Astrocyte of the hippocampus (primary cell): ENCODE measurements around the gene NR2F6.
A peak's percentile ranks its signal among the peaks of the same experiment; 100 is the strongest.
"Not testable (repeated sequence)": the region's sequence is repeated elsewhere in the genome, so short reads cannot be mapped to it uniquely, and the experiment has no call there.

Experiments
- DNase-seq: peaks from one replicate; pipeline ENCODE4 v3.0.0; 2011; ENCODE audit warnings: low read depth, low spot score

NR2F6 gene

GRCh38 chr19:17211547-17212446 is 33.9 kb downstream of the NR2F6 start:
- no peak for DNase-seq

- no peak for DNase-seq
Observed at GRCh38 chr19:17210296-17210695, 35.4 kb downstream of the NR2F6 start.

GRCh38 chr19:17209126-17210036 is 36.3 kb downstream of the NR2F6 start:
- peak; percentile 42 for DNase-seq

- DNase-seq: no peak
Observed at GRCh38 chr19:17206736-17207581, 38.8 kb downstream of the NR2F6 start.

- peak; percentile 70 for DNase-seq
Observed at GRCh38 chr19:17205237-17206140, 40.2 kb downstream of the NR2F6 start.

- no peak for DNase-seq
Observed at GRCh38 chr19:17202713-17203112, 43.0 kb downstream of the NR2F6 start.

GRCh38 chr19:17202249-17202648 is 43.5 kb downstream of the NR2F6 start:
- DNase-seq: no peak

GRCh38 chr19:17200408-17201079 is 45.2 kb downstream of the NR2F6 start:
- DNase-seq: no peak

- DNase-seq: no peak
Observed at GRCh38 chr19:17197666-17198065, 48.1 kb downstream of the NR2F6 start.

- no peak for DNase-seq
Observed at GRCh38 chr19:17196610-17197009, 49.1 kb downstream of the NR2F6 start.

- no peak for DNase-seq
Observed at GRCh38 chr19:17195106-17195505, 50.6 kb downstream of the NR2F6 start.

- DNase-seq: no peak
Observed at GRCh38 chr19:17194608-17195007, 51.1 kb downstream of the NR2F6 start.

- no peak for DNase-seq
Observed at GRCh38 chr19:17192751-17193150, 53.0 kb downstream of the NR2F6 start.

GRCh38 chr19:17191736-17192135 is 54.0 kb downstream of the NR2F6 start:
- DNase-seq: not testable (repeated sequence)

GRCh38 chr19:17185590-17185989 is 60.1 kb downstream of the NR2F6 start:
- DNase-seq: no peak

GRCh38 chr19:17184371-17184841 is 61.3 kb downstream of the NR2F6 start:
- DNase-seq: no peak

GRCh38 chr19:17183858-17184321 is 61.8 kb downstream of the NR2F6 start:
- DNase-seq: no peak

- DNase-seq: no peak
Observed at GRCh38 chr19:17183271-17183761, 62.4 kb downstream of the NR2F6 start.
